Astrocyte of the cerebellum (primary cell): Measurements from ENCODE around the gene SYT7.

Experiments
- DNase-seq: peaks from one replicate; pipeline ENCODE4 v3.0.0-alpha.2; 2011; ENCODE audit warnings: low read depth
- H3K4me3 ChIP-seq: 2 replicates; pipeline ENCODE4 v1.5.1; 2011; ENCODE audit warnings: mild to moderate bottlenecking, low read depth, low read length, moderate library complexity
- in situ Hi-C: cut with HindIII; loops from 2 replicates; pipeline ENCODE4 v1.10.0; 2017; ENCODE audit warnings: low sequenced_read_pairs
- TF ChIP-seq, protein P1 (sequence below): IDR thresholded peaks from 2 replicates; pipeline ENCODE4 v1.5.1; 2012; ENCODE audit warnings: low read length, low read depth, moderate library complexity, mild to moderate bottlenecking; ENCODE audit errors: missing control alignments

SYT7 gene

DNA sequence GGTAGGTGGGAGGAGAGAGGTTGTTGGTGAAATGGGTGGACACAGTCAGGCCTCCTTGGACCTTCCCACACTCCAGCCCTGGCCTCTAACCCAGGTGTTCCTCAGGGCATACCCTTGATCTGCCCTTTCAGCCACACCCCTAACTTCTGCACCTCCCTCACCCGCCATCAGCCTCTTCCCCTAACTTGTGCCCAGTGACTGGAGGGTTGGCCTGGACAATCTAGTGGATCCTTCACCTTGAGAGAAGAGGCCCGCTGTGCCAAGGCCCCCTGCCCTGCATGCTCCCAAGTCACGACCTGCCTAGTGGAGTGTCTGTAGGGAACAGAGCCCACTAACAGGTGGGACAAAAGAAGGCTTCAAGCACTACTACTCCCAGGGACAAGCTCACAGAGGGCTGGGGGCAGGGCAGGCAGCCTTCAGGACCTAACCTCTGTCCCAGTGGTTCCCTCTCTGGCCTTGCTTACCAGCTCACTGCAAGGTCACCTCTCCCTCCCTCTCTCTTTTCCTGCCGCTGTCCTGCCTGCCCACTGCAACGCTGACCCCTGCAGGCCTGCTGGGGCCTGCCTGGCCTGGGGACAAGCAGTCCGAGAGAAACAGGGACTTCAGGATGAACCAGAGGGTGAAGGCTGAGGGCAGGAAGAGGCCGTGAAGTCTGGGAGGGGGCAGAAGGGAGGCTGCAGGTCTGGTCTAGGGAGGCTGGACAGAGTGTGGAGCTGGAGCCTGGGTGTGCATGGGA, 3.3 kb downstream of the SYT7 start:
- TF ChIP-seq, protein P1, sequence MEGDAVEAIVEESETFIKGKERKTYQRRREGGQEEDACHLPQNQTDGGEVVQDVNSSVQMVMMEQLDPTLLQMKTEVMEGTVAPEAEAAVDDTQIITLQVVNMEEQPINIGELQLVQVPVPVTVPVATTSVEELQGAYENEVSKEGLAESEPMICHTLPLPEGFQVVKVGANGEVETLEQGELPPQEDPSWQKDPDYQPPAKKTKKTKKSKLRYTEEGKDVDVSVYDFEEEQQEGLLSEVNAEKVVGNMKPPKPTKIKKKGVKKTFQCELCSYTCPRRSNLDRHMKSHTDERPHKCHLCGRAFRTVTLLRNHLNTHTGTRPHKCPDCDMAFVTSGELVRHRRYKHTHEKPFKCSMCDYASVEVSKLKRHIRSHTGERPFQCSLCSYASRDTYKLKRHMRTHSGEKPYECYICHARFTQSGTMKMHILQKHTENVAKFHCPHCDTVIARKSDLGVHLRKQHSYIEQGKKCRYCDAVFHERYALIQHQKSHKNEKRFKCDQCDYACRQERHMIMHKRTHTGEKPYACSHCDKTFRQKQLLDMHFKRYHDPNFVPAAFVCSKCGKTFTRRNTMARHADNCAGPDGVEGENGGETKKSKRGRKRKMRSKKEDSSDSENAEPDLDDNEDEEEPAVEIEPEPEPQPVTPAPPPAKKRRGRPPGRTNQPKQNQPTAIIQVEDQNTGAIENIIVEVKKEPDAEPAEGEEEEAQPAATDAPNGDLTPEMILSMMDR: peak; percentile 36
- no peak overlapping the region for H3K4me3 ChIP-seq
- in situ Hi-C loops: loop anchor here (5.0 kb wide), 1 partner anchor 35 kb away; no protein-coding TSS in a partner anchor
- DNase-seq: no peak

DNA sequence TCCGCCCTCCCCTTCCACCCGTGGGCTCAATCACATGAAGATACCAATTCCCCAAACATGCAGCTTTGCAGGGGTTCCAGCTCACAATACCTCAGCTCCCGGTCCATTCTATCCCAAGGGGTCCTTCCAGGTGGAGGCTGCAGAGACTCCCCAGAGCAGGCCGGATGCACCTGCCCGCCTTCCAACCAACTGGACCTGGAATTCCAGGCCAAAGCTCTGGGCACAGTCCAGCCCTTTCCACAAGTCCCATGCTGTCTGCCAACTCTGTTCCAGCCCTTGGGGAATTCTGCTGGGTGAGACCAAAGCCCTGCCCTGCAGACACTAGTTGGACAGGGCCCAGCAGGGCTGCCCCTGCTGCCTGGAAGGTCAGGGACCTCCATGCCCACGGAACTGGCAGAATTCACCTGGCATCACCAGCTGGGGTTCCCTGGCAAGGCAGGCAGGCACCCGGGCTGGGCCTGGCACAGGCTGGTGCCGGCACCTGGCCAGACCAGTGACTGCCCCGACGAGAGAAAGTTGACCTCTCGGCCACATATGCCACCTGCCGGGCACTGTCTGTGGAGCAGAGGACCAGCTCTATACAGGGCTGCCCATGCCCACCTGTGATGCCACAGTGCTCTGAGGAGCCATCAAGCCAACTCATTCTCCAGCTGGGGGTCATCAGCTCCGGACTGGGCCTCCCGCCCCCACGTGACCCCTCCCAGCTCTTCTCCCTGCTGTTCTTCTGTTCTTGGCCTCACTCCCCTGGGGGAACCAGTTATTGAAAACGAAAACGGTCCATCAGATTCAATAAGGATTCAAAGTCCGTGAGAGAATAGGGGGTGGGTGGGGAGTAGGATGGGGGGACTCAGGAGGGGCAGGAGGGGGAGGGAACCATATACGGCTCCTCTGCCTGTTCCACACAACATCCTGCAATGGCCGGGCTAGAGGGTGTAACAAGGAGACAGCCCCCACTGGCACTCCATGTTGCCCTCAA, 4.7 kb downstream of the SYT7 start:
- TF ChIP-seq, protein P1: no peak
- in situ Hi-C loops: loop anchor here (5.0 kb wide), 1 partner anchor 36 kb away; no protein-coding TSS in a partner anchor

GRCh38 chr11:61574611-61575010, 6.3 kb downstream of the SYT7 start:
- in situ Hi-C loops: loop anchor here (5.0 kb wide), 1 partner anchor 38 kb away; no protein-coding TSS in a partner anchor
- no peak overlapping the region for H3K4me3 ChIP-seq
- DNase-seq: no peak
- TF ChIP-seq, protein P1: no peak

More for the DNA sequence above, 4.7 kb downstream of the SYT7 start:
- DNase-seq: no peak
- no peak overlapping the region for H3K4me3 ChIP-seq

- in situ Hi-C loops: no loop called here
Observed at GRCh38 chr11:61572913-61573312, 8.0 kb downstream of the SYT7 start.

DNA sequence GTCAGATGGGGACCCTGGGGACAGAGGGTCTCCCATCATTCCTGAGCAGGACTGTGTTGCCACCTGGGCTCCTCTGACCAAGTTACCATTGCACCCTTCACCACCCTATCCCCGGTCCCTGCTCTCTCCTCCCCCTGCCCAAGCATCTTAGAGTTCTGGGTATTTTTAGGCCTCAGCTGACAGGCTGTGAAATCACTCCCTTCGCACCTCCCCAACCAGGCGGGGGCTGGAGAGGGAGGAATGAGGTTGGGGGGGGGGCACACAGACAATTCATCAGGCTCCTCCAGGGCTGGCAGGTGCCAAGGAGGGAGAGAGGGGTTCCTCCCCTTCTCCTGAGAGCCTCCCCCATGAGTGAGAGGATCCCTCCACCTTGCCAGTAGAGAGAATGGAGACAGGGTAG, 9.0 kb downstream of the SYT7 start:
- TF ChIP-seq, protein P1: no peak
- no peak overlapping the region for H3K4me3 ChIP-seq
- in situ Hi-C loops: no loop called here
- no peak for DNase-seq

More at GRCh38 chr11:61572913-61573312, 8.0 kb downstream of the SYT7 start:
- TF ChIP-seq, protein P1: no peak
- no peak for DNase-seq
- H3K4me3 ChIP-seq: no peak overlapping the region

DNA sequence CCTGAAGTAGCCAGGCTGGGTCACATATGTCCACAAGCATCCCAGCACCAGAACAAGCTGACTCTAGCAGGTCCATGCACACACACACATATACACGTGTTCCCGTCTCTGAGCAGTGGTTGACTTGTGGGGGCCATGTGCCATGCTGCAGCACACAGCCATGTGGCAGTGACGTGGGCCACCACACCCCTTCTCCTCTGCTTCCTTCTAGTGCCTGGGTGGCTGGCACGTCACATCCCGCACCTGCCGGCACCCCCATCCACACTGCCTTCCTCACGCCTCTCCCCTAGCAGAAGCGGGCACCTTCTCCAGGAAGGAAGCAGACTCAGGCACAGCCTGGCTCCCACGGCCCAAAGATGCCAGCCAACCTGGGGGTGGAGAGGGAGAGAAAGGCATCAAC, 9.5 kb downstream of the SYT7 start:
- no peak overlapping the region for H3K4me3 ChIP-seq
- in situ Hi-C loops: no loop called here
- TF ChIP-seq, protein P1: no peak
- no peak for DNase-seq
